ENCODE results near the gene ADORA1. TPM values are rescaled to one million over a fixed set of nuclear protein-coding genes. Genes with fewer than 3 reads are reported as not detected.

ADORA1 gene
- total RNA-seq, 4 donors from 2014 or later, result 1.5 TPM; not detected in 3

GRCh38 chr1:203177470-203178039, 50.0 kb downstream of the ADORA1 start:
- H3K27ac ChIP-seq, result no peak overlapping the region
- TF ChIP-seq CTCF (IDR thresholded peaks at IDR 0.05), result no peak
- TF ChIP-seq POLR2A (IDR thresholded peaks at IDR 0.05), result no peak

GRCh38 chr1:203178083-203178482, 50.6 kb downstream of the ADORA1 start:
- H3K9me3 ChIP-seq, result no peaks in the 10 kb centered on the region
- no peaks in the 10 kb centered on the region for H3K36me3 ChIP-seq
- no peak overlapping the region for H3K4me3 ChIP-seq
- no peak overlapping the region for H3K27ac ChIP-seq
- H3K4me1 ChIP-seq, result peaks cover 0 to 2% (median 0%) of the 10 kb centered on the region in 4 donors
- no peaks in the 10 kb centered on the region for H3K27me3 ChIP-seq
- TF ChIP-seq CTCF (IDR thresholded peaks at IDR 0.05) (no peak), POLR2A (IDR thresholded peaks at IDR 0.05) (no peak)
- no peak for DNase-seq

More at GRCh38 chr1:203177470-203178039, 50.0 kb downstream of the ADORA1 start:
- DNase-seq, result peak in 1 of 3 donors; percentile 21
- Histone ChIP-seq H3K4me1 (peaks cover 0 to 2% (median 0%) of the 10 kb centered on the region in 4 donors), H3K9me3 (no peaks in the 10 kb centered on the region), H3K27me3 (no peaks in the 10 kb centered on the region), H3K36me3 (no peaks in the 10 kb centered on the region), H3K4me3 (no peak overlapping the region)

- Histone ChIP-seq H3K27ac (no peak overlapping the region), H3K9me3 (no peaks in the 10 kb centered on the region), H3K4me1 (peaks cover 0 to 2% (median 0%) of the 10 kb centered on the region in 4 donors), H3K4me3 (no peak overlapping the region), H3K36me3 (no peaks in the 10 kb centered on the region), H3K27me3 (no peaks in the 10 kb centered on the region)
- TF ChIP-seq CTCF (IDR thresholded peaks at IDR 0.05), result no peak
- no peak for TF ChIP-seq POLR2A (IDR thresholded peaks at IDR 0.05)
- DNase-seq, result no peak
These were observed 51.5 kb downstream of the ADORA1 start for GRCh38 chr1:203178821-203179666.

- TF ChIP-seq POLR2A (IDR thresholded peaks at IDR 0.05) (no peak), CTCF (IDR thresholded peaks at IDR 0.05) (no peak)
- Histone ChIP-seq H3K9me3 (no peaks in the 10 kb centered on the region), H3K36me3 (no peaks in the 10 kb centered on the region), H3K27me3 (no peaks in the 10 kb centered on the region), H3K4me3 (no peak overlapping the region), H3K4me1 (peaks cover 0 to 2% (median 0%) of the 10 kb centered on the region in 4 donors), H3K27ac (no peak overlapping the region)
- DNase-seq, result no peak
These were observed 52.1 kb downstream of the ADORA1 start for GRCh38 chr1:203179667-203180005.

GRCh38 chr1:203180611-203181330, 53.2 kb downstream of the ADORA1 start:
- H3K36me3 ChIP-seq, result no peaks in the 10 kb centered on the region
- no peaks in the 10 kb centered on the region for H3K27me3 ChIP-seq
- peak in 1 of 3 donors; percentile 16 for DNase-seq
- H3K9me3 ChIP-seq, result no peaks in the 10 kb centered on the region
- H3K4me3 ChIP-seq, result no peak overlapping the region
- no peak overlapping the region for H3K27ac ChIP-seq
- H3K4me1 ChIP-seq, result peaks cover 0 to 2% (median 0%) of the 10 kb centered on the region in 4 donors
- TF ChIP-seq CTCF (IDR thresholded peaks at IDR 0.05) (no peak), POLR2A (IDR thresholded peaks at IDR 0.05) (no peak)

All from Peyer's patch (tissue), 4 donors.